Measurements from ENCODE around the gene EMCN.

Gene EMCN

GRCh38 chr4:100548200-100548560 is 30.4 kb upstream of the EMCN start:
- no peak overlapping the region for H3K4me2 ChIP-seq (ENCODE audit: insufficient read depth, low read length, poor library complexity, severe bottlenecking)
- DNase-seq (ENCODE audit: low spot score), result no peak
- no peak overlapping the region for H2AFZ ChIP-seq (ENCODE audit: low read length)
- no peaks in the 10 kb centered on the region for H3K9me3 ChIP-seq (replicated peaks in 1 of 2; ENCODE audit: control insufficient read depth in 2 of 2, insufficient read depth in 1 of 2, low read depth in 1 of 2, low read length in 2 of 2)
- H3K79me1 ChIP-seq (ENCODE audit: low read depth, low read length), result no peaks in the 10 kb centered on the region
- no peak overlapping the region for H3K14ac ChIP-seq (ENCODE audit: low read length)
- no peaks in the 10 kb centered on the region for H3K27me3 ChIP-seq (ENCODE audit: control insufficient read depth in 3 of 3, insufficient read depth in 3 of 3, low read depth in 1 of 3, low read length in 3 of 3)
- H3K23ac ChIP-seq (ENCODE audit: low read depth, low read length, poor library complexity), result no peak overlapping the region
- no peak overlapping the region for H3K4me3 ChIP-seq (ENCODE audit: low read length in 2 of 2)
- WGBS, 2 donors (ENCODE audit: extremely low coverage in 2 of 2, insufficient read length in 2 of 2, insufficient replicate concordance in 1 of 2), result no CpG with 5 or more reads among the region's 1 CpG
- no peak overlapping the region for H2BK5ac ChIP-seq (ENCODE audit: low read length)
- H3K9ac ChIP-seq (ENCODE audit: low read depth, low read length, poor library complexity), result no peak overlapping the region
- no peak overlapping the region for H3K4ac ChIP-seq (ENCODE audit: low read length)
- no peak overlapping the region for H2BK15ac ChIP-seq (ENCODE audit: low read length)
- no peaks in the 10 kb centered on the region for H3K36me3 ChIP-seq (replicated peaks in 1 of 2; ENCODE audit: control insufficient read depth in 2 of 2, insufficient read depth in 2 of 2, low read length in 2 of 2)
- no peak overlapping the region for H2BK120ac ChIP-seq (ENCODE audit: low read depth, low read length)
- no peak overlapping the region for H3K27ac ChIP-seq (replicated peaks; ENCODE audit: low read length)
- no peak overlapping the region for H3K18ac ChIP-seq (ENCODE audit: low read length)
- no peak overlapping the region for H4K91ac ChIP-seq (ENCODE audit: low read depth, low read length, poor library complexity)
- H3K4me1 ChIP-seq (ENCODE audit: control insufficient read depth in 2 of 2, insufficient read depth in 1 of 2, low read depth in 1 of 2, low read length in 2 of 2), result no peaks in the 10 kb centered on the region
- no peak overlapping the region for H4K8ac ChIP-seq (ENCODE audit: low read depth, low read length)
- no peak overlapping the region for H2AK5ac ChIP-seq (ENCODE audit: low read depth, low read length)
- H2BK12ac ChIP-seq (ENCODE audit: low read length), result no peak overlapping the region

GRCh38 chr4:100547541-100548199 is 29.8 kb upstream of the EMCN start:
- Histone ChIP-seq H3K4me1 (ENCODE audit: control insufficient read depth in 2 of 2, insufficient read depth in 1 of 2, low read depth in 1 of 2, low read length in 2 of 2) (no peaks in the 10 kb centered on the region), H3K4me3 (ENCODE audit: low read length in 2 of 2) (no peak overlapping the region), H3K36me3 (replicated peaks in 1 of 2; ENCODE audit: control insufficient read depth in 2 of 2, insufficient read depth in 2 of 2, low read length in 2 of 2) (no peaks in the 10 kb centered on the region), H2AK5ac (ENCODE audit: low read depth, low read length) (no peak overlapping the region), H3K4me2 (ENCODE audit: insufficient read depth, low read length, poor library complexity, severe bottlenecking) (no peak overlapping the region), H3K27ac (replicated peaks; ENCODE audit: low read length) (no peak overlapping the region), H3K79me1 (ENCODE audit: low read depth, low read length) (no peaks in the 10 kb centered on the region), H4K8ac (ENCODE audit: low read depth, low read length) (no peak overlapping the region), H2BK120ac (ENCODE audit: low read depth, low read length) (no peak overlapping the region), H2AFZ (ENCODE audit: low read length) (no peak overlapping the region), H4K91ac (ENCODE audit: low read depth, low read length, poor library complexity) (no peak overlapping the region), H3K18ac (ENCODE audit: low read length) (no peak overlapping the region), H2BK15ac (ENCODE audit: low read length) (no peak overlapping the region), H2BK5ac (ENCODE audit: low read length) (no peak overlapping the region), H3K4ac (ENCODE audit: low read length) (no peak overlapping the region), H3K9me3 (replicated peaks in 1 of 2; ENCODE audit: control insufficient read depth in 2 of 2, insufficient read depth in 1 of 2, low read depth in 1 of 2, low read length in 2 of 2) (no peaks in the 10 kb centered on the region), H3K9ac (ENCODE audit: low read depth, low read length, poor library complexity) (no peak overlapping the region), H3K27me3 (ENCODE audit: control insufficient read depth in 3 of 3, insufficient read depth in 3 of 3, low read depth in 1 of 3, low read length in 3 of 3) (no peaks in the 10 kb centered on the region), H3K14ac (ENCODE audit: low read length) (no peak overlapping the region), H3K23ac (ENCODE audit: low read depth, low read length, poor library complexity) (no peak overlapping the region), H2BK12ac (ENCODE audit: low read length) (no peak overlapping the region)
- WGBS, 2 donors (ENCODE audit: extremely low coverage in 2 of 2, insufficient read length in 2 of 2, insufficient replicate concordance in 1 of 2), result no CpG with 5 or more reads among the region's 6 CpGs
- DNase-seq (ENCODE audit: low spot score), result no peak

GRCh38 chr4:100545427-100545826 is 27.6 kb upstream of the EMCN start:
- no peak overlapping the region for H3K14ac ChIP-seq (ENCODE audit: low read length)
- H4K91ac ChIP-seq (ENCODE audit: low read depth, low read length, poor library complexity), result no peak overlapping the region
- no peaks in the 10 kb centered on the region for H3K4me1 ChIP-seq (ENCODE audit: control insufficient read depth in 2 of 2, insufficient read depth in 1 of 2, low read depth in 1 of 2, low read length in 2 of 2)
- H3K9ac ChIP-seq (ENCODE audit: low read depth, low read length, poor library complexity), result no peak overlapping the region
- no peaks in the 10 kb centered on the region for H3K27me3 ChIP-seq (ENCODE audit: control insufficient read depth in 3 of 3, insufficient read depth in 3 of 3, low read depth in 1 of 3, low read length in 3 of 3)
- peaks cover 0 to 2% of the 10 kb centered on the region in 2 donors for H3K9me3 ChIP-seq (replicated peaks in 1 of 2; ENCODE audit: control insufficient read depth in 2 of 2, insufficient read depth in 1 of 2, low read depth in 1 of 2, low read length in 2 of 2)
- no peak overlapping the region for H3K4ac ChIP-seq (ENCODE audit: low read length)
- no peak for DNase-seq (ENCODE audit: low spot score)
- H2BK5ac ChIP-seq (ENCODE audit: low read length), result no peak overlapping the region
- H4K8ac ChIP-seq (ENCODE audit: low read depth, low read length), result no peak overlapping the region
- no peak overlapping the region for H3K18ac ChIP-seq (ENCODE audit: low read length)
- no peaks in the 10 kb centered on the region for H3K36me3 ChIP-seq (replicated peaks in 1 of 2; ENCODE audit: control insufficient read depth in 2 of 2, insufficient read depth in 2 of 2, low read length in 2 of 2)
- WGBS, 2 donors (ENCODE audit: extremely low coverage in 2 of 2, insufficient read length in 2 of 2, insufficient replicate concordance in 1 of 2), result no CpG with 5 or more reads among the region's 5 CpGs
- H3K4me2 ChIP-seq (ENCODE audit: insufficient read depth, low read length, poor library complexity, severe bottlenecking), result no peak overlapping the region
- no peak overlapping the region for H2BK15ac ChIP-seq (ENCODE audit: low read length)
- no peak overlapping the region for H2AK5ac ChIP-seq (ENCODE audit: low read depth, low read length)
- H3K23ac ChIP-seq (ENCODE audit: low read depth, low read length, poor library complexity), result no peak overlapping the region
- no peak overlapping the region for H3K4me3 ChIP-seq (ENCODE audit: low read length in 2 of 2)
- H3K27ac ChIP-seq (replicated peaks; ENCODE audit: low read length), result no peak overlapping the region
- no peak overlapping the region for H2BK120ac ChIP-seq (ENCODE audit: low read depth, low read length)
- H3K79me1 ChIP-seq (ENCODE audit: low read depth, low read length), result no peaks in the 10 kb centered on the region
- no peak overlapping the region for H2AFZ ChIP-seq (ENCODE audit: low read length)
- no peak overlapping the region for H2BK12ac ChIP-seq (ENCODE audit: low read length)

- Histone ChIP-seq H3K79me1 (ENCODE audit: low read depth, low read length) (no peaks in the 10 kb centered on the region), H3K4me1 (ENCODE audit: control insufficient read depth in 2 of 2, insufficient read depth in 1 of 2, low read depth in 1 of 2, low read length in 2 of 2) (no peaks in the 10 kb centered on the region), H4K8ac (ENCODE audit: low read depth, low read length) (no peak overlapping the region), H2BK12ac (ENCODE audit: low read length) (no peak overlapping the region), H3K4me3 (ENCODE audit: low read length in 2 of 2) (no peak overlapping the region), H3K27me3 (ENCODE audit: control insufficient read depth in 3 of 3, insufficient read depth in 3 of 3, low read depth in 1 of 3, low read length in 3 of 3) (no peaks in the 10 kb centered on the region), H2BK5ac (ENCODE audit: low read length) (no peak overlapping the region), H2BK15ac (ENCODE audit: low read length) (no peak overlapping the region), H3K18ac (ENCODE audit: low read length) (no peak overlapping the region), H3K4me2 (ENCODE audit: insufficient read depth, low read length, poor library complexity, severe bottlenecking) (no peak overlapping the region), H3K14ac (ENCODE audit: low read length) (no peak overlapping the region), H3K27ac (replicated peaks; ENCODE audit: low read length) (no peak overlapping the region), H2AFZ (ENCODE audit: low read length) (no peak overlapping the region), H3K4ac (ENCODE audit: low read length) (no peak overlapping the region), H3K9me3 (replicated peaks in 1 of 2; ENCODE audit: control insufficient read depth in 2 of 2, insufficient read depth in 1 of 2, low read depth in 1 of 2, low read length in 2 of 2) (peaks cover 0 to 2% of the 10 kb centered on the region in 2 donors), H3K36me3 (replicated peaks in 1 of 2; ENCODE audit: control insufficient read depth in 2 of 2, insufficient read depth in 2 of 2, low read length in 2 of 2) (no peaks in the 10 kb centered on the region), H3K23ac (ENCODE audit: low read depth, low read length, poor library complexity) (no peak overlapping the region), H2AK5ac (ENCODE audit: low read depth, low read length) (no peak overlapping the region), H2BK120ac (ENCODE audit: low read depth, low read length) (no peak overlapping the region), H3K9ac (ENCODE audit: low read depth, low read length, poor library complexity) (no peak overlapping the region), H4K91ac (ENCODE audit: low read depth, low read length, poor library complexity) (no peak overlapping the region)
- DNase-seq (ENCODE audit: low spot score), result no peak
Observed at GRCh38 chr4:100540131-100540530, 22.3 kb upstream of the EMCN start.
